Lower leg skin (tissue), 3 donors: ENCODE data around the gene HCRT.

ENCODE experiments used
- POLR2A ChIP-seq, 2 donors: fragments of 450-650 bp; IDR thresholded peaks; one replicate each; pipeline ENCODE4 v1.6.1; 2016 to 2017; ENCODE audit warnings: antibody characterized with exemption in 2 of 2, mild to moderate bottlenecking in 1 of 2, moderate library complexity in 1 of 2
- TF ChIP-seq, protein P1 (sequence below), 3 donors: fragments of 450-650 bp; IDR thresholded peaks; one replicate each; pipeline ENCODE4 v1.5.1; 2016; ENCODE audit warnings: antibody characterized with exemption in 3 of 3, mild to moderate bottlenecking in 3 of 3, moderate library complexity in 2 of 3

DNA sequence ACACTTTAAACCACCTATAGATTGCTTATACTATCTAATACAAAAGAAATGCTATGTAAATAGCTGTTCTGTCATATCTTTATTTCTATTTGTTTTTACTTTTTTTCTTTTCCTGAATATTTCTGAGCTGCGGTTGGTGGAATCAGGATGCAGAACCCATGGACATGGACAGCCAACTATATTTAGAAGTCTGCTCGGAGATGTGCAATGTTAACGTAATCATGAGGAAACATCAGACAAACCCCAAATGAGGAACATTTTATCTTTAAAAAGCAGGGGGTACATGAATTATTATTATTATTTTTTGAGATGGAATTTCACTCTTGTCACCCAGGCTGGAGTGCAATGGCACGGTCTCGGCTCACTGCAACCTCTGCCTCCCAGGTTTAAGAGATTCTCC lies 40.4 kb upstream of the HCRT start:
- TF ChIP-seq, protein P1, sequence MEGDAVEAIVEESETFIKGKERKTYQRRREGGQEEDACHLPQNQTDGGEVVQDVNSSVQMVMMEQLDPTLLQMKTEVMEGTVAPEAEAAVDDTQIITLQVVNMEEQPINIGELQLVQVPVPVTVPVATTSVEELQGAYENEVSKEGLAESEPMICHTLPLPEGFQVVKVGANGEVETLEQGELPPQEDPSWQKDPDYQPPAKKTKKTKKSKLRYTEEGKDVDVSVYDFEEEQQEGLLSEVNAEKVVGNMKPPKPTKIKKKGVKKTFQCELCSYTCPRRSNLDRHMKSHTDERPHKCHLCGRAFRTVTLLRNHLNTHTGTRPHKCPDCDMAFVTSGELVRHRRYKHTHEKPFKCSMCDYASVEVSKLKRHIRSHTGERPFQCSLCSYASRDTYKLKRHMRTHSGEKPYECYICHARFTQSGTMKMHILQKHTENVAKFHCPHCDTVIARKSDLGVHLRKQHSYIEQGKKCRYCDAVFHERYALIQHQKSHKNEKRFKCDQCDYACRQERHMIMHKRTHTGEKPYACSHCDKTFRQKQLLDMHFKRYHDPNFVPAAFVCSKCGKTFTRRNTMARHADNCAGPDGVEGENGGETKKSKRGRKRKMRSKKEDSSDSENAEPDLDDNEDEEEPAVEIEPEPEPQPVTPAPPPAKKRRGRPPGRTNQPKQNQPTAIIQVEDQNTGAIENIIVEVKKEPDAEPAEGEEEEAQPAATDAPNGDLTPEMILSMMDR (IDR thresholded peaks at IDR 0.05): no peak
- TF ChIP-seq POLR2A (IDR thresholded peaks at IDR 0.05): no peak
